ENCODE results near the gene PCDH12.

DNA sequence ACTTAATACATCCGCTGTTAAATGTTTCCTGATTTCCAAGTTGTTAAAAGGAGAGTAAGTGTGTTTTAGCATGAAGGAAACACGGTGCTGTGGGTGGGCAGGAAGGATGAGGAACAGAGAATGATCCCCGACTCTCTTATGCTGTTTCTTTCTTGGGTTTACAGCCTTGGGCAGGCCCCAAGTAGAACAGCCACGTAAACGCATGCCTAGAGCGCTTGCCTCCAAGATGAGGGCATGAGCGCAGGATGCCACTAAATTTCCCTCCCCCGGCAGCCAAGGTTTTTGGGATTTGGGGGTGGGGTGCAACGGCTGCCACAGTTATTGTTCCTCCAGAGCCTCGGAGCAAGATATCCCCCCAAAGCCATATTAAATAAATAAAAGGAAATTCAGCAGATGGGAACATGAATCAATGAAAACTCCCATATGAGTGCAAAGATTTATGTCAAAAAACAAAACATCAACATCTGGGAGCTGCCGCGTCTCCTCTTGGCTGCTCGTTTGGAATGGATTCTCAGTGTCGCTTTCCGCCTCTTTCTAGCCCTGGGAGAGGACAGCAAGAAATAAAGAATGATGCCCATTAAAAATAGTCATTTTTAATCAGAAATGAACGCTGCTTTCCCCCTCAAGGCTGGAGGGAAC lies 44.3 kb downstream of the PCDH12 start:
- TF ChIP-seq GATA2 (IDR thresholded peaks at IDR 0.05; ENCODE audit: low read depth, low read length) (no peak), GATA3 (IDR thresholded peaks at IDR 0.05; ENCODE audit: low read depth, low read length) (no peak)

All from SH-SY5Y (cell line).